Fibroblast of mammary gland (primary cell): ENCODE data around the gene MIS18A.
"Not testable (repeated sequence)": the region's sequence is repeated elsewhere in the genome, so short reads cannot be mapped to it uniquely, and the experiment has no call there.

Experiments
- DNase-seq: peaks from one replicate; pipeline ENCODE4 v3.0.0-alpha.2; 2010; ENCODE audit warnings: low read depth
- H3K4me3 ChIP-seq: 2 replicates; pipeline ENCODE4 v1.5.1; 2011; ENCODE audit warnings: low read depth, mild to moderate bottlenecking, low read length, moderate library complexity; ENCODE audit not compliant: control insufficient read depth
- TF ChIP-seq, protein P1 (sequence below): conservative IDR thresholded peaks from 2 replicates; pipeline ENCODE4 v1.5.1; 2011; ENCODE audit warnings: low read depth, low read length, inconsistent platforms; ENCODE audit not compliant: control insufficient read depth, insufficient read depth

Gene MIS18A

DNA sequence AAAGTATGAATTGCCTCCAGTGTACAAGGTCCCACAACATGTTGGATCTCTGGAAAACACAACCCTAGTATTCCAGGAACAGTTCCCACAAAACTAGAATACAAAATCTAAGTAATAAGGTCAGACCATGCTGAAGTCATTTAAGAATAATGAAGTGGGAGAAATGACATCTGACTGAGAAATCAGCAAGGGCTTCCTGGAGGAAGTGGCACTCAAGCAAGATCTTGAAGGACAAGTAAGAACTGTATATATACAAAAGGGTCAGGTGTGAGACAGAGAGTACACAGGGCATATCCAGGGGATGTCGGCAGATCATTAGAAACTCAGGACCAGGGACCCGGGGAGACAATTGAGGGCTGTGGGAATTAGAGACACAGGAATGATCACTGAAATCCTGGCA, 18.7 kb downstream of the MIS18A start:
- TF ChIP-seq, protein P1, sequence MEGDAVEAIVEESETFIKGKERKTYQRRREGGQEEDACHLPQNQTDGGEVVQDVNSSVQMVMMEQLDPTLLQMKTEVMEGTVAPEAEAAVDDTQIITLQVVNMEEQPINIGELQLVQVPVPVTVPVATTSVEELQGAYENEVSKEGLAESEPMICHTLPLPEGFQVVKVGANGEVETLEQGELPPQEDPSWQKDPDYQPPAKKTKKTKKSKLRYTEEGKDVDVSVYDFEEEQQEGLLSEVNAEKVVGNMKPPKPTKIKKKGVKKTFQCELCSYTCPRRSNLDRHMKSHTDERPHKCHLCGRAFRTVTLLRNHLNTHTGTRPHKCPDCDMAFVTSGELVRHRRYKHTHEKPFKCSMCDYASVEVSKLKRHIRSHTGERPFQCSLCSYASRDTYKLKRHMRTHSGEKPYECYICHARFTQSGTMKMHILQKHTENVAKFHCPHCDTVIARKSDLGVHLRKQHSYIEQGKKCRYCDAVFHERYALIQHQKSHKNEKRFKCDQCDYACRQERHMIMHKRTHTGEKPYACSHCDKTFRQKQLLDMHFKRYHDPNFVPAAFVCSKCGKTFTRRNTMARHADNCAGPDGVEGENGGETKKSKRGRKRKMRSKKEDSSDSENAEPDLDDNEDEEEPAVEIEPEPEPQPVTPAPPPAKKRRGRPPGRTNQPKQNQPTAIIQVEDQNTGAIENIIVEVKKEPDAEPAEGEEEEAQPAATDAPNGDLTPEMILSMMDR = no peak
- H3K4me3 ChIP-seq = no peak overlapping the region
- DNase-seq = no peak

DNA sequence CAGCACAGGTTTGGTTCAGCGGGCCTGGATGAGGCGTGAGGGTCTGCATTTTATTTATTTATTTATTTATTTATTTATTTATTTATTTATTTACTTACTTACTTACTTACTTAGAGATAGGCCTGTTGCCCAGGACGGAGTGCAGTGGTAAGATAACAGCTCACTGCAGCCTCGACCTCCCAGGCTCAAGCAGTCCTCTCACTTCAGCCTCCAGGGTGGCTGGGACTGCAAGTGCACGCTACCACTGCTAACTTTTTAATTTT, 20.1 kb downstream of the MIS18A start:
- DNase-seq = not testable (repeated sequence)

DNA sequence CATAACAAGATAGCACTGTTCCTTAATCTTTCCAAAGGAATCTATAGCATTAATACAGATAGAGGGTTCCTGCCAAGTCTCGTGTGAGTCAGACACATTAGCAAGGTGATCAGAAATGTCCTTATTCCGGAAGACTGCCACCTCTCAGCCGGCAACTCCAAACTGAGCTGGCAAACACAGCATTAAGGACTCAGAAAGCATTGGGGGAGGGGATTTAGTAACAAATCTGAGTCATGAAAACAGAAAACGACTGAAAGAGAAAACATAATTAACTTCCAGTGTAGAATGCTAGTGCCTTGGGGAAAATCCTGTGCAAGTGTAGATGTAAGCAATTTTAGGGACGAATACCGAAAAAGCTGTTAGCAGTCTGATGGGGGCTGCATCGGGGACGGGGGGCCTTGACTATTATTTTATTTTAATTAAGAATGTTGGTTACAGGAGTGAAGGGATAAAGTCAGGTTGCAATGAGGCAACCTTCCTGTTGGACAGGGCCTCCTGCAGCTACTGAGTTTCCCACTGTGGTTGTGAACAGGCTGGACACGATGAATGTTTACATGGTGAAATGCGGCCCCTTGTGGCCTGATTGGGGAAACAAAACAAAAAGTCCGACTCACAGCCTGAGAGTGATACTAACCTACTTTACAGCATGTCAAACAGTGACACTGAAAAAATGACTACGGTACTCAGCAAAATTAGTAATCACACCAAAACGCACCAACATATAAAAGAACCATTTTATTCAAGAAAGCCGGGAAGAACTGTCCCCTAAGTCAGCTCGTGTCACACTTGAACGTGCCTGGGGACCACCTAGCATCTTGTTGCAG, 20.7 kb downstream of the MIS18A start:
- no peak overlapping the region for H3K4me3 ChIP-seq
- TF ChIP-seq, protein P1 = peak; percentile 82
- peak; percentile 83 for DNase-seq

More for the DNA sequence above, 20.1 kb downstream of the MIS18A start:
- H3K4me3 ChIP-seq = not testable (repeated sequence)

DNA sequence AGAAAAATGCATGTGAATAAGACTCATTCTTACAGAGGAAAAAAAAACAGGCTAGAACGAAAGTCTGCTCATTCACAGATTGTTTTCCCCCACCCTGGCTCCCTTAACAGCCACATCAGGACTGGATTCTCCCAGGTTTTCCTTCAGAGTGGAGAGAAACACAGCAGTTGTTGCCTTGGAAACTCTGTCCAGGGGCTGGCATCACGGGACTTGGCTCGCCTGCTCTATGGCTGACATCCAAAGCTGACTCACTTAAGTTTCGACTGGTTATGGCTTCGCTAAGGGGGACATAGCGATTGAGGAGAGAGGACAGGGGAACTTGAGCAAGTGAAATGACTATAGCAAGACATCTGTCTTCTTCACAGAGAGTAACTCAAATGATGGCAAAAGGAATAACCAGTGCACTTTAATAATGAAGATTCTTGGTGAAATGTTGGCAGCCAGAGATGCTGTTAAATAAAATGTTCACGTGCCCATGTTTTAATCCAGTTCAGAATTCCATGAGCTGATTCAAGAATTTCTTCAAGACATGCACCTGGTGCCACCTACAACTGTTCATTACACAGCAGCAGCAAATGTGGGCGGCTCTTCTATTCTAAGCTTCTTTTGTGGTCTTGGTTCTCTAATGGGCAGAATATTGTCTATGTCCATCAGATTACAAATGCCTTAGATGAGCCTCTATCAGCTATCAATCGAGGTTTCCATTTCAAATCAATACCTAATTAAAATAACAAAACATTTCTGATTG, 21.8 kb downstream of the MIS18A start:
- peak; percentile 90 for DNase-seq
- TF ChIP-seq, protein P1 = no peak
- H3K4me3 ChIP-seq = no peak overlapping the region

DNA sequence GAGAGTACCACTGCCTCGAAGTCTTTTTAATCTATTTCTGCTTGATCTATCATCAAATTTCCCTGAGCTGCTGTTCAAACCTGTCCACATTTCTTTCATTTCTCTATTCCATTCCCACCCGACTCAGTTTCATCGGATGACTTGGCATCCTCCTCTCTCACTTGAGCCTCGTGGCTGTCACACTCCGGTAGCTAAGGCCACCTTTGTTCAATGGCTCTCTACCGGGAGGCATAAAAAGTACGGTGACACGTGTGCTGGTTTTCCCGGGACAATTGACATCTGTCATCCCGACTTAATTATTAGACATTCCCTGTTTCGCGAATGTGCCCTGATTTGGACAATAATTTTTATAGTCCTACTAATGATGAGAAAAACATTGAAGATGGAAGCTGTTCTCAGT, 22.6 kb downstream of the MIS18A start:
- no peak for DNase-seq

DNA sequence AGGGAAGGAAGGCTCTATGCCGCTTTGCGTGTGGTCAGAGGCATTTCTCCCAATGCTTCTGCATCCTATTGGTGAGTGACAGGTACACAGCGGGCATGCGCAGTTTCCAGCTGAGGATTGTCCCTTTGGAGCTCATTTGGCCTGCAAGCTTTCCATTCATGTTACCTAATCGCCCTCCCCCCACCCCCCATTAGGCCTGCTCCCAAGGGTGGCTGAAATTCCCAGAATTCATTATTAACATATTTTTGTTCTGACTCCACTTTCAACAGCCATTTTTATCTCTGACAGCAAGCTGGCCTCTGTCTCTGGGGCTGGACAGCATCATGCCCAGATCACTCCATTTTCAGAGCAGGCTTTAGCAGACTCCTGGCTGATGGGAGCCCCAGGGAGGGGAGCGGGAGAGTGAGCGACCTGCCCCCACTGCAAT, 25.6 kb downstream of the MIS18A start:
- TF ChIP-seq, protein P1 = no peak
- peak; percentile 47 for DNase-seq
- no peak overlapping the region for H3K4me3 ChIP-seq

More for the DNA sequence above, 22.6 kb downstream of the MIS18A start:
- H3K4me3 ChIP-seq = no peak overlapping the region
- TF ChIP-seq, protein P1 = no peak

DNA sequence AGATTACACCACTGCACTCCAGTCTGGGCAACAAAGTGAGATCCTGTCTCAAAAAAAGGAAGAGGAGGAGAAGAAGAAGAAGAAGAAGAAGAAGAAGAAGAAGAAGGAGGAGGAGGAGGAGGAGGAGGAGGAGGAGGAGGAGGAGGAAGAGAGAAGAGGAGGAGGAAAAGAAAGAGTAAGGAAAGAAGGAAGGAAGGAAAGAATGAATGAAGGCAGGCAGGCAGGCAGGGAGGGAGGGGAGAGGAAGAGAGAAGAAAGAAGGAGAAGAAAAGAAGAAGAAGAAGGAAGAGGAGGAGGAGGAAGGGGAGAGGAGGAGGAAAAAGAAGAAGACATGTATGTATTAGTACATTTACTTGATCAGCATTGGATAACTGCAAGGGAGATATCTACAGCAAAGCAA, 26.7 kb downstream of the MIS18A start:
- DNase-seq = no peak
- no peak overlapping the region for H3K4me3 ChIP-seq
- TF ChIP-seq, protein P1 = no peak
